22Rv1 (cell line): ENCODE measurements around the gene SLC26A4.

ENCODE experiments used
- ZFX ChIP-seq: fragments of 450-650 bp; IDR thresholded peaks from 2 replicates; pipeline ENCODE4 v1.6.1; 2017; ENCODE audit warnings: antibody characterized with exemption, borderline replicate concordance
- TF ChIP-seq, protein P1 (sequence below): fragments of 450-650 bp; IDR thresholded peaks from 2 replicates; pipeline ENCODE4 v1.5.1; 2017; ENCODE audit warnings: mild to moderate bottlenecking

DNA sequence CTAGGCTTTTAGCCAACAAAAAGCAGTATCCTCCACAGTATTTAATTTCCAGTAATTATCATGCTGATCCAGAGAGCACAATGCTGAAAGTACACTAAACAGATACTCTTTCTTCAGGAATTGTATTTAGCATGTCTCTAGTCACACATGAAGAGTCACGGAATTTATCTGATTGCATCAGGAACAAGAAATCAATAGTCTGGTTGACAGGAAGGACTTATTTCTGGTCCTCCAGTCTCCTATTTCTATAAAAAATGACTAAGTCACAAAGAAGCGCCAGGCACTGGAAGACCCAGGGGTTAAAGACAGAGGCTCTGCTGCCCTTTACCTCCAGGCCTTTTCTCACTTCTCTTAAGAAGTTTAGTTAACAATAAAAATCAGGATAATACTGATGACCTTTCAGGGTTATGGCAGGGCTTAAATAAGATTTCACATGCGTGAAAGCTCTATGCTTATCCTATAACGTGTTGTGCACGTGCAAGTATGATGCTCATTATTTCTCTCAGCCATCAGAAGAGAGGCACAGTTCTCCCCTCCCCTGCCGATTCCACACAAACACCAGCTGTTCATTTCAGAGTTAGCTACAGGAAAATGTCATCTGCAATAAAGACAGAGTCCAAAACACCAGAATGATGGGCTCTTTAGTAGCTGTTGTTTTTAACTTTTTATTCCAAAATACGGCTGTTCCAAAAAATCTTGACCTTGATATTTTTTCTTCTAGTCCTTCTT lies 36.9 kb downstream of the SLC26A4 start:
- TF ChIP-seq, protein P1, sequence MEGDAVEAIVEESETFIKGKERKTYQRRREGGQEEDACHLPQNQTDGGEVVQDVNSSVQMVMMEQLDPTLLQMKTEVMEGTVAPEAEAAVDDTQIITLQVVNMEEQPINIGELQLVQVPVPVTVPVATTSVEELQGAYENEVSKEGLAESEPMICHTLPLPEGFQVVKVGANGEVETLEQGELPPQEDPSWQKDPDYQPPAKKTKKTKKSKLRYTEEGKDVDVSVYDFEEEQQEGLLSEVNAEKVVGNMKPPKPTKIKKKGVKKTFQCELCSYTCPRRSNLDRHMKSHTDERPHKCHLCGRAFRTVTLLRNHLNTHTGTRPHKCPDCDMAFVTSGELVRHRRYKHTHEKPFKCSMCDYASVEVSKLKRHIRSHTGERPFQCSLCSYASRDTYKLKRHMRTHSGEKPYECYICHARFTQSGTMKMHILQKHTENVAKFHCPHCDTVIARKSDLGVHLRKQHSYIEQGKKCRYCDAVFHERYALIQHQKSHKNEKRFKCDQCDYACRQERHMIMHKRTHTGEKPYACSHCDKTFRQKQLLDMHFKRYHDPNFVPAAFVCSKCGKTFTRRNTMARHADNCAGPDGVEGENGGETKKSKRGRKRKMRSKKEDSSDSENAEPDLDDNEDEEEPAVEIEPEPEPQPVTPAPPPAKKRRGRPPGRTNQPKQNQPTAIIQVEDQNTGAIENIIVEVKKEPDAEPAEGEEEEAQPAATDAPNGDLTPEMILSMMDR, result no peak
- TF ChIP-seq ZFX, result no peak
